Lower leg skin (tissue), 3 donors: ENCODE measurements around the gene SLC13A3.

ENCODE experiments used
- CTCF ChIP-seq, 3 donors: fragments of 450-650 bp; IDR thresholded peaks; one replicate each; pipeline ENCODE4 v1.5.1; 2016; ENCODE audit warnings: antibody characterized with exemption in 3 of 3, mild to moderate bottlenecking in 3 of 3, moderate library complexity in 2 of 3
- POLR2A ChIP-seq, 2 donors: fragments of 450-650 bp; IDR thresholded peaks; one replicate each; pipeline ENCODE4 v1.6.1; 2016 to 2017; ENCODE audit warnings: antibody characterized with exemption in 2 of 2, mild to moderate bottlenecking in 1 of 2, moderate library complexity in 1 of 2

DNA sequence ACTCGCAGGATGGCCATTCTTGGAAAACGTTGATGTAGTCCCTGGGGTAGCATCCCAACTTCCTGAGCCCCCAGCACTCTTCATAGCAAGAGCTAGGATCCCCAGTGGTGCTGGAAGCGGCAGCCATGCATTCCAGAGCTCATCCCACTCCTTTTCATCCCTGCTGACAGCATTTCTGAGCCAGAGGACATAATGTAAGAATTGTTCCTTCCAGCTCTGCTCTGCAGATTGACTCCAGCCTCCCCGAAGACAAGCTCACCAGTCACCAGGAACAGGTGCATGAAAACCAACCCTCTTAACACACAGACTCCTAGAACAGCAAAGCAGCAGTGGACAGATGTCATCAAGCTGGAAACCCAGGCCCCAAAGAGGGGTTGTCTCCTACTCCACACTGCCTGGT, 3.8 kb downstream of the SLC13A3 start:
- TF ChIP-seq CTCF (IDR thresholded peaks at IDR 0.05) (no peak), POLR2A (IDR thresholded peaks at IDR 0.05) (no peak)
